GM12878 (cell line): Measurements from ENCODE around the gene PPID. TPM values are rescaled to one million over a fixed set of nuclear protein-coding genes. Genes with fewer than 3 reads are reported as not detected.

Experiments used
- ATAC-seq: fragments of 200-7000 bp; cut with Tn5 transposase; 3 replicates; pipeline ENCODE4 v1.9.1; 2020; ENCODE audit warnings: mild to moderate bottlenecking, moderate library complexity
- BruUV-seq: library from RNA; stranded (reverse); fragments of 400-500 nt; replicated peaks from 2 replicates; lab custom pipeline; 2021; lab: Mats Ljungman, UMichigan
- CTCF ChIA-PET: fragments of 300-600 bp; sonication (Branson Sonifier 250); formaldehyde crosslinking; extraction: SDS; loops from one replicate; lab custom pipeline; 2021; ENCODE audit warnings: inconsistent platforms; lab: Yijun Ruan, JAX
- POLR2A ChIA-PET: fragments of 350-600 bp; formaldehyde crosslinking; extraction: SDS; loops from one replicate; lab custom pipeline; 2021; ENCODE audit warnings: inconsistent platforms; lab: Charles Lee
- RAD21 ChIA-PET: fragments of 300-600 bp; sonication (Branson Sonifier 250); formaldehyde crosslinking; loops from one replicate; lab custom pipeline; 2023; ENCODE audit warnings: antibody characterized with exemption; ENCODE audit not compliant: unreplicated experiment; lab: Charles Lee
- SMC1A ChIA-PET: fragments of 300-600 bp; sonication (Branson Sonifier 250); formaldehyde crosslinking; loops from one replicate; lab custom pipeline; 2023; ENCODE audit not compliant: unreplicated experiment, uncharacterized antibody; lab: Charles Lee
- DNase-seq: peaks from one replicate; pipeline ENCODE4 v3.0.0-alpha.2; 2011; ENCODE audit warnings: low read depth, low spot score
- FAIRE-seq: peaks from 3 replicates; lab custom pipeline; 2011; peaks lifted over from hg19 to GRCh38; lab: Jason Lieb, UNC
- H2AFZ ChIP-seq: 2 replicates; pipeline ENCODE4 v1.6.0; 2011; ENCODE audit warnings: low read depth, low read length, control low read depth; ENCODE audit not compliant: control insufficient read depth
- H3K27ac ChIP-seq: 2 replicates; pipeline ENCODE4 v1.5.1; 2011; ENCODE audit warnings: control low read depth; ENCODE audit not compliant: control insufficient read depth, insufficient read depth
- H3K27me3 ChIP-seq, 2 experiments: replicated peaks in 1 of 2; 2 replicates each; pipeline versions ENCODE4 v1.6.0 to v1.6.1; 2011; ENCODE audit warnings: low read length in 1 of 2; ENCODE audit not compliant: control insufficient read depth in 2 of 2, insufficient read depth in 2 of 2
- H3K36me3 ChIP-seq, 2 experiments: 2 replicates each; pipeline ENCODE4 v1.5.1; 2011; ENCODE audit warnings: low read length in 1 of 2; ENCODE audit not compliant: control insufficient read depth in 2 of 2, insufficient read depth in 2 of 2
- H3K4me1 ChIP-seq: 2 replicates; pipeline ENCODE4 v1.6.1; 2011; ENCODE audit warnings: mild to moderate bottlenecking, low read length, moderate library complexity, mixed read lengths; ENCODE audit not compliant: control insufficient read depth, insufficient read depth
- H3K4me2 ChIP-seq: 2 replicates; pipeline ENCODE4 v1.6.0; 2011; ENCODE audit warnings: control low read depth; ENCODE audit not compliant: control insufficient read depth, insufficient read depth
- H3K4me3 ChIP-seq: fragments of 200-600 bp; sonication (generic); 2 replicates; pipeline ENCODE4 v1.5.1; 2016
- H3K79me2 ChIP-seq: 2 replicates; pipeline ENCODE4 v1.6.0; 2011; ENCODE audit warnings: low read length; ENCODE audit not compliant: control insufficient read depth, insufficient read depth
- H3K9ac ChIP-seq: 2 replicates; pipeline ENCODE4 v1.8.0; 2011; ENCODE audit warnings: low read length, control low read depth, mixed read lengths; ENCODE audit not compliant: control insufficient read depth, insufficient read depth
- H3K9me3 ChIP-seq: replicated peaks from 3 replicates; pipeline ENCODE4 v1.5.1; 2011; ENCODE audit warnings: mild to moderate bottlenecking, low read length; ENCODE audit not compliant: control insufficient read depth, insufficient read depth
- H4K20me1 ChIP-seq: 2 replicates; pipeline ENCODE4 v1.6.0; 2011; ENCODE audit not compliant: control insufficient read depth, insufficient read depth
- BACH1 ChIP-seq: fragments of 450-650 bp; IDR thresholded peaks from 2 replicates; pipeline ENCODE4 v1.6.1; 2017; ENCODE audit warnings: mild to moderate bottlenecking, borderline replicate concordance
- CEBPB ChIP-seq, 2 experiments: fragments of 150-350 bp in 1 of 2; IDR thresholded peaks; 2 replicates each; pipeline ENCODE4 v1.6.1; 2012 to 2014; ENCODE audit warnings: low read depth in 2 of 2, low read length in 2 of 2, borderline replicate concordance in 1 of 2, inconsistent platforms in 1 of 2
- ETV6 ChIP-seq, 2 experiments: fragments of 450-650 bp in 1 of 2; IDR thresholded peaks in 1 of 2; conservative IDR thresholded peaks in 1 of 2; 2 replicates each; pipeline ENCODE4 v1.6.1; 2014; ENCODE audit warnings: antibody characterized with exemption in 1 of 2, borderline replicate concordance in 1 of 2, low read depth in 1 of 2, mild to moderate bottlenecking in 1 of 2, moderate library complexity in 1 of 2
- TCF12 ChIP-seq: IDR thresholded peaks from 2 replicates; pipeline ENCODE4 v1.6.1; 2011; ENCODE audit warnings: low read depth, mild to moderate bottlenecking, low read length
- WGBS: methylation state at CpG from one replicate; pipeline ENCODE4 v1.1.6; 2016; ENCODE audit warnings: low lambda C conversion rate; ENCODE audit not compliant: insufficient replicate concordance, insufficient coverage; ENCODE audit errors: missing lambda C conversion rate; 5-methylcytosine and 5-hydroxymethylcytosine counted together
- in situ Hi-C: fragments of 300-500 bp; cut with MboI; formaldehyde crosslinking; loops from 9 replicates; pipeline ENCODE4 v1.14.3; 2018; ENCODE audit warnings: mixed read lengths
- intact Hi-C: fragments of 100-400 bp; cut with micrococcal nuclease; formaldehyde crosslinking; loops from one replicate; pipeline ENCODE4 v1.14.2; 2022; ENCODE audit not compliant: unreplicated experiment
- polyA plus RNA-seq, 11 experiments: library from polyadenylated mRNA; depleted of rRNA in 4 of 11; unstranded in 6 of 11; stranded (reverse) in 5 of 11; fragments of >200 nt; fragmentation: Nextera tagmentation in 4 of 11; fragmentation: Illumina TruSeq in 1 of 11; extraction: Ambion mirVana in 4 of 11; extraction: Trizol in 1 of 11; gene quantifications; 1 replicate in 1 of 11; 2 replicates in 10 of 11; pipeline versions ENCODE4 v1.2.1 to v1.2.3, GENCODE V29; 2011 to 2016; ENCODE audit warnings: inconsistent platforms in 2 of 11, missing spikeins in 2 of 11, low read depth in 1 of 11
- total RNA-seq, 4 experiments: library from RNA; depleted of rRNA in 3 of 4; stranded (reverse); fragments of >200 nt in 3 of 4; fragmentation: Illumina TruSeq in 1 of 4; extraction: Trizol in 1 of 4; gene quantifications; 2 replicates each; pipeline versions ENCODE4 v1.2.1 to v1.2.3, GENCODE V29; 2013 to 2021
- TF ChIP-seq, protein P1 (sequence below): fragments of 450-650 bp; IDR thresholded peaks from 2 replicates; pipeline ENCODE4 v1.6.1; 2017; ENCODE audit warnings: mild to moderate bottlenecking

PPID gene
- total and polyA plus RNA-seq, 10 of the 15 experiments (the other 5 are each of a cell fraction or from before 2014, with no cell fraction given) = 21.9 to 64.3 (median 39.5) TPM

DNA sequence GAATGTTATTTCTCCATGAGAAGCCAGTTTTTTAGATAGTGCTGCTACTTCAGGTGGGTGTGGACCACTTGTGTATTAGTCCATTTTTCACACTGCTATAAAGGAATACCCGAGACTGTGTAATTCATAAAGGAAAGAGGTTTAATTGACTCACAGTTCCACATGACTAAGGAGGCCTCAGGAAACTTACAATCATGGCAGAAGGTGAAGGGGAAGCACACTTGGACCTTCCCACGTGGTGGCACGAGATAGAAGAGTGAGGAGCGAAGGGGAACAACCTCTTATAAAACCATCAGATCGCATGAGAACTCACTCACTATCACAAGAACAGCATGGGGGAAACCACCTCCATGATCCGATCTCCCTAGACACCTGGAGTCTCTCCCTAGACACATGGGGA lies 3.4 kb upstream of the PPID start (continued):
- no peak for TF ChIP-seq ETV6 (conservative IDR thresholded peaks at IDR 0.05 in 1 of 2, IDR thresholded peaks at IDR 0.05 in 1 of 2; ENCODE audit: borderline replicate concordance in 1 of 2, low read depth in 1 of 2)
- TF ChIP-seq TCF12 = no peak
- TF ChIP-seq CEBPB (IDR thresholded peaks at IDR 0.05; ENCODE audit: borderline replicate concordance in 1 of 2, low read depth in 2 of 2, low read length in 2 of 2) = no peak

DNA sequence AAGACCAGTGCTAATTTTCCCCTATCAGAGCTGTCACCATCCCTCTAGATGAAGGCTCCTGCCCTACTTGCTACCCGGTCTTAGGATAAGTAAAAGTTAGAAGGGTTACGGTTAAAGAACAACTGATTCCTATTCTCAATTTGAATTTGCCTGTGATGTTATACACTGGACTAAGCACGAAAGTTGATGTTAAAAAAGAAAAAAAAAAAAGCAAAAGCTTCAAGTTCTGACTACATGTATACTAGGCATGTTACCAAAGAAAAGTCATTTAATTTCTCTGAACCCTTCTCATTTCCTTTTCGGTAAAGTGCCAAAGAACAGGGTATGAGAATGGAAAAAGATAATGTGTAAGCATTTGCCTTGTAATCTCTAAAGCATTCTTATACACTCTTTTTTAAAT lies 1.4 kb upstream of the PPID start:
- no peak overlapping the region for H3K9ac ChIP-seq
- in situ Hi-C loops = loop anchor here (5.0 kb wide), 2 partner anchors 478 to 723 kb away; no protein-coding TSS in a partner anchor
- no peak overlapping the region for H3K4me3 ChIP-seq
- peaks cover 0 to 5% of the 10 kb centered on the region in 2 experiments; a peak in 1 of 4 replicates for H3K36me3 ChIP-seq
- ChIA-PET SMC1A (interaction anchor here (0.7 to 2.3 kb wide), 4 partner anchors 14 to 432 kb away, joined by 3 to 6 read pairs (median 3); no protein-coding TSS in a partner anchor), RAD21 (interaction anchor here (0.6 to 0.7 kb wide), 2 partner anchors 127 to 292 kb away, joined by 3 read pairs; no protein-coding TSS in a partner anchor), POLR2A (interaction anchor here (0.6 to 1.5 kb wide), 3 partner anchors 43 to 150 kb away, joined by 3 read pairs; no protein-coding TSS in a partner anchor), CTCF (interaction anchor here (0.9 to 6.1 kb wide), 6 partner anchors 87 to 570 kb away, joined by 3 to 61 read pairs (median 3); no protein-coding TSS in a partner anchor)
- H3K79me2 ChIP-seq = peaks cover 32% of the 10 kb centered on the region
- H3K4me2 ChIP-seq = no peak overlapping the region
- peaks cover 0 to 2% of the 10 kb centered on the region in 2 experiments; a peak in 1 of 4 replicates for H3K27me3 ChIP-seq
- intact Hi-C loops = loop anchor here (5.0 kb wide), 1 partner anchor 453 kb away; no protein-coding TSS in a partner anchor
- 44% methylated on average over 4 of the region's 4 CpGs for WGBS
- FAIRE-seq (no peak), DNase-seq (no peak), ATAC-seq (no peak)
- no TSS peak for BruUV-seq
- H3K4me1 ChIP-seq = no peaks in the 10 kb centered on the region
- no peaks in the 10 kb centered on the region for H3K9me3 ChIP-seq
- no peak for TF ChIP-seq BACH1
- TF ChIP-seq, protein P1, sequence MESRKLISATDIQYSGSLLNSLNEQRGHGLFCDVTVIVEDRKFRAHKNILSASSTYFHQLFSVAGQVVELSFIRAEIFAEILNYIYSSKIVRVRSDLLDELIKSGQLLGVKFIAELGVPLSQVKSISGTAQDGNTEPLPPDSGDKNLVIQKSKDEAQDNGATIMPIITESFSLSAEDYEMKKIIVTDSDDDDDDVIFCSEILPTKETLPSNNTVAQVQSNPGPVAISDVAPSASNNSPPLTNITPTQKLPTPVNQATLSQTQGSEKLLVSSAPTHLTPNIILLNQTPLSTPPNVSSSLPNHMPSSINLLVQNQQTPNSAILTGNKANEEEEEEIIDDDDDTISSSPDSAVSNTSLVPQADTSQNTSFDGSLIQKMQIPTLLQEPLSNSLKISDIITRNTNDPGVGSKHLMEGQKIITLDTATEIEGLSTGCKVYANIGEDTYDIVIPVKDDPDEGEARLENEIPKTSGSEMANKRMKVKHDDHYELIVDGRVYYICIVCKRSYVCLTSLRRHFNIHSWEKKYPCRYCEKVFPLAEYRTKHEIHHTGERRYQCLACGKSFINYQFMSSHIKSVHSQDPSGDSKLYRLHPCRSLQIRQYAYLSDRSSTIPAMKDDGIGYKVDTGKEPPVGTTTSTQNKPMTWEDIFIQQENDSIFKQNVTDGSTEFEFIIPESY = no peak
- no peak overlapping the region for H3K27ac ChIP-seq
- no peaks in the 10 kb centered on the region for H4K20me1 ChIP-seq
- peak overlapping the region; percentile 5; the same call in 1 of the 2 replicates for H2AFZ ChIP-seq
